Femur (tissue), 1 donor: Measurements from ENCODE around the gene NHEJ1.

Experiments
- DNase-seq: peaks from one replicate; pipeline ENCODE4 v3.0.0-alpha.2; 2017

Gene NHEJ1

GRCh38 chr2:219122202-219122980 is 38.2 kb downstream of the NHEJ1 start:
- DNase-seq, result no peak

GRCh38 chr2:219120082-219120481 is 40.5 kb downstream of the NHEJ1 start:
- DNase-seq, result no peak

GRCh38 chr2:219119422-219120043 is 41.1 kb downstream of the NHEJ1 start:
- peak; percentile 69 for DNase-seq

DNA sequence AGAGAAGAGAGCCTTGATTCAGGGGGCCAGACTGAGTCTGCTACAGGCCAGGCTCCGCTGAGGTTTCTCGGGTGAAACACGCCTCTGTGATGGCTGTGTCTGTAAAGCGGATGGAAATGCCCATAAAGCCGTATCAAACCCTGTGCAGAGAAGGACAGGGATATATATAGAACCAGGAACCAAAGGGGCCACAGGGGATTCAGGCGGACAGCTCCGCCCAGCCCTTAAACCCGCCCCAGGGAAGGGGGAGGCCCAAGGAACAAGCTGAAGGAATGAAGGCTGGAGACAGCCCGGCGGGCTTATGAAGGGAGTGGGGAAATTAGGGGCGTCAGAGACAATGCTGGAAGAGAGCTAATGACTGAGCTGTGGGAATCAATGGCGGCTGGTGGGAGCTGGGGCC is 42.1 kb downstream of the NHEJ1 start:
- DNase-seq, result peak; percentile 48

GRCh38 chr2:219116776-219117646 is 43.6 kb downstream of the NHEJ1 start:
- peak; percentile 38 for DNase-seq

DNA sequence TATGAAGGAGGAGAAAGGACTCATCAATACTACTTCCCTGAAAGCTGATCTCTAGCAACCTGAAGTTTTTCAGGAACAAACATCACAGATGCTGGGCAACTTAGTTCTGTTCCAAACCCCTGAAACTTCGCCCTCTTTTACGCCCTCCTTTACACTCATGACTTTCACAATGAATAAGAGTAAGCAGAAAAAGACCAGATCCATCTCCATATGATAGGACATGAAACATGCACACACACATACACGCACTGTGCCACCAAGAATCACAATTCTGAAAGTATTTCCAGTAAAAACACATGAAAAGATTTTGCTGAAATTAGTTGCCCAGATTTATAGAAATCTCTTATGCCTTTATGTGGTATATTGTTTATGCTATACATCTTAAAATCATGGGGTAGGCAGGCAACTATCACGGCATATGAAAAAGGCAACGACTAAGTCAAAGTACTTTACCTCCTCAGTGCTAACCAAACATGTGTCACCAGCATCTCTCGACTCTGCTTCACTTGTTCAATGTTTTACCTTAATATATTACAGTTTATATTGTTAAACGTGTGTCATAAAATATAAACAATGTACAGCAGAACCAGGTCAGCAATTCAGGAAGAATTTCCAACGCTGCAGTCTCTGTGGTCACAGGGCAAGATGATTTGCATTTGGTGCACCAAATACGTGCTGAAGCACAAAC is 47.8 kb downstream of the NHEJ1 start:
- DNase-seq, result no peak

GRCh38 chr2:219112062-219112406 is 48.6 kb downstream of the NHEJ1 start:
- DNase-seq, result no peak

DNA sequence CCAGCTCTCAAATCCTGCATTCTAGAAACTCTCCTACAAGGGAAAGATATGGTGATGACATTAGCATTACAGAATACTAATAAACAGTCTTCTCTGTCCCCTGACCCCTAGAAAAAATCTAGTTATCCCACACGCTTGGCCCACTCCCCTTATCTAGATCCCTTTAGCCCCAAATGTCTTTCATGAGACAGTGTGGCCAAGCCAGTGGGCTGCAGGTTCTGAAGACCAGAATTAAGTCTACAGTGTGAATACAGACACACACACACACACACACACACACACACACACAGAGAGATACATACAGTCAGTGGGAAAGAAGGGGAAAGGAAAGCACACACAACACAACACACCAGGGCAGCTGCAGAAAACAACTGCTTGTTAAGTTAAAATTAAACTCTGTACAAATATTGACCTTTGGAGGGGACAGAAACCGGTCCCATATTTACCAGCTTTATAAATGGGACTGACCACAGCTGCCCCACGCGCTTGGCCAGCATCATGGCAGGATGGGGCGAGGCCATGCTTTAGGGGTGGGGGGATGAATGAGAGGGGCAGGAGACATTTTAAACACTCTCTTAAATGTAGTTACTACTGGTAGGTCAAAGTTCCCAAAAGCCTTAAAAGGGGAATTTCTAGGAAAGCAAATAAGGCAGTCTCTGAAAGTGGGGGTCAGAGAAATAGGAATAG is 49.1 kb downstream of the NHEJ1 start:
- DNase-seq, result no peak

GRCh38 chr2:219109471-219109870 is 51.1 kb downstream of the NHEJ1 start:
- DNase-seq, result peak; percentile 46

DNA sequence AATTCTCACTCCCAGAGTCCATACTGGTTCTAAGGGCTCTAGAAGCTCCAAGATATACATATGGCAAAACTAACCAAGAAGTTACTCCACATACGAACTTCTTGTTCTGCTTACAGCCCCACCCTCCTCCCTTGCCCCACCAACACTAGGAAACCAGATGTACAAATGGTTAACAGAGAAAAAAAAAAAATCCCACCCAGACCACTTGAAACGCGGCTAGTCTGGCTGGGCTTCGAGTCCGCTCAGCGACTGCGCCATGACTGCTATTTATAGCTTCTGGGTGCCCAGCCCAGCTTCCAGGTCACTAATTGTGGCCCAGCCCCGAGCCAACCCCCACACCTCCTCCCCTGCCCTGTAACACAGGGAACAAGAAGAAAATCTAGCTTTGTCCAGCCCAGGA is 52.9 kb downstream of the NHEJ1 start:
- no peak for DNase-seq

- DNase-seq, result no peak
Observed at GRCh38 chr2:219106251-219106650, 54.4 kb downstream of the NHEJ1 start.

- DNase-seq, result no peak
Observed at GRCh38 chr2:219104107-219105035, 56.2 kb downstream of the NHEJ1 start.

DNA sequence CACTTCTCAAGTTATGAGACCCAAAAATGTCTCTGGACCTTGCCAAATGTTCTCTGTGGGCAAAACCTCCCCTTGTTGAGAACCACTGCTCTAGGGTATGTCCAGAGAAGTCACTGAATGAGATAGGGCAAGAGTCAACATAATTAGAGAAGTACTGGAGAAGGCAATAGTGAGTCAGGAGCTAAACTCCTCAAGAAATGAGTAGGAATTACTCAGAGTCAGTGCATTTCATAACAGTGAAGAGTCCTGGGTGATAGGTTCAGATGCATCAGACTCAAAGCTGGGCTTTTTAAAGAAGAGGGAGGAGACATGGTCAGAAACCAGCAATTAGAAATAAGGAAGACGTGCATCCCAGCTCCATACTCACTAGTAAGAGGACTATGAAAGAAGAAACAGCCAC is 61.3 kb downstream of the NHEJ1 start:
- no peak for DNase-seq

- no peak for DNase-seq
Observed at GRCh38 chr2:219095406-219095935, 65.1 kb downstream of the NHEJ1 start.

DNA sequence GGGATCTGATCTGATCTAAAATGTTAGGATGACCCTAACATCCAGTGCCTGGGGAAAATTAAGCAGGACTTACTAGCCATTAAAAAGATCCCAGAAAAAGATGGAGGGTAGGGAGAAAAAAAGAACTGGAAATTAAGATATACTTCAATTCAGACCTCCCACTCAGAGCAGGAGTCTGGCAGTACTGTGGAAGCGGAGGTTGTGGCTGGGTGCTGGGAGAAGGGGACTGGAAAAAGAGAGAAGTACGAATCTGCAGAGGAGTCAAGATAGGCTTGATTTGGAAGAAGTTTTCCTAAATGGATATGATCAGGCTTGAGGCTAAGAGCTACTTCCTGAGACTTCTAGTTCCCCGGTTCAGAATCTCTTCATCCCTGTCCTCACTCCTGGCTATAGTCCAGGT is 66.4 kb downstream of the NHEJ1 start:
- DNase-seq, result no peak

GRCh38 chr2:219090436-219091299 is 69.9 kb downstream of the NHEJ1 start:
- no peak for DNase-seq

GRCh38 chr2:219089330-219089729 is 71.3 kb downstream of the NHEJ1 start:
- DNase-seq, result no peak

- no peak for DNase-seq
Observed at GRCh38 chr2:219087848-219088247, 72.8 kb downstream of the NHEJ1 start.

GRCh38 chr2:219087361-219087760 is 73.3 kb downstream of the NHEJ1 start:
- DNase-seq, result peak; percentile 28

DNA sequence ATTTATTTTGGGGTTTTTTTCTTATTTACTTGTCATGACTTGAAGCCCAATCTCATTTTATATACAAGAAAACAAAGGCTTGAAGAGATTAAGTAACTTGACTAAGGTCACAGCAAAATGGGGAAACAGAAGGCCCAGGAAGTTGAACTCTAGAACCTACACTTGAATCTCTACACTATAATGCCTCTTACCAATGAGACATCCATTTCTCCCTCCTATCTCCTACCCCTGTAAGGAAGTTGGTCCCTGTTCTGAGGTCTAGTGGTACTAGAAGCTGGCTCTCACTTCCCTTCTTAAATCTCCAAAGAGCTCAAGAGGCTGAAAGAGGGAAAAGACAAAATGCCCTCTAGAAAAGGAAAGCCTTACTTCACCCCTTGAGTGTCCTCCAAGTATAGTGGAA is 74.4 kb downstream of the NHEJ1 start:
- DNase-seq, result no peak
